ENCODE results near the gene TOP3A.

TOP3A gene

DNA sequence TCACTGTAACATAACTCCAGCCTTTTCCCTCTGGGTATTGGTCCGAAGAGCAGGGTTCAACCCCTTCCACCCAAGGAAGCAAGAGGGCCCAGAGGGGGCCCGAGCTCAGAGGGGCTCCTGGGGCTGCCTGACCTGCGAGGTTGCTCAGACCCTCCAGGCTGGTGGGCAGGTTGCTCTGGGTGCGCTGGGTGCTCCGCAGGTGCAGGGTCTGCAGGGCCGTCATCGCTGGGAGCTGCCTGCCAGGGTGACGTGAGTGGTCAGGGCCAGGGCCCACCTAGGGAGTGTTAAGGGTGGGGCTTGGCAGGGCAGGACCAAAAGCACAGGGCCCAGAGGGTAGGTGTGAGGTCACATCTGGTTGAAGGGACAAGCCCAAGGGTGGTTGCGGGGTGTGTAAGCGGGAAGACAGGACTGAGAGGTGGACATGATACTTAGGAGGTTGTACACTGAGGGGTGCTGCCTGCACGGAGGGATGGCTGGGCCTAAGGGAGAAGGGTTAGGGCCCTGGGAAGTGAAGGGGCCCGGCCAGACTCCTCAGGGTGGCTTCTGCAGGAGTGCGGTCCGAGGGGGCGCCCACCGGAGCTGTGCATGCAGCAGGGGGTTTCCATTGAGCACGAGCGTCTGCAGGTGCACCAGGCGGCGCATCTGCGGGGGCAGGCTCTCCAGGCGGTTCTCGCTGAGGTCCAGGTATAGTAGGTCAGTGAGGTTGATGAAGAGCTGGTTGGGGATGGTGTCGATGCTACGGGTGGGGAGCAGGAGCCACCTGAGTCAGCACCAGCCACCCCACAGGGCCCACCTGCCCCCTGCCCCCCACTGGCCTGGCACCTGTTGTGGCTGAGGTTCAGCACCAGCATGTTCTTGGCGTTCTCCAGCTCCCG is 60.6 kb downstream of the TOP3A start:
- no peak for DNase-seq

DNA sequence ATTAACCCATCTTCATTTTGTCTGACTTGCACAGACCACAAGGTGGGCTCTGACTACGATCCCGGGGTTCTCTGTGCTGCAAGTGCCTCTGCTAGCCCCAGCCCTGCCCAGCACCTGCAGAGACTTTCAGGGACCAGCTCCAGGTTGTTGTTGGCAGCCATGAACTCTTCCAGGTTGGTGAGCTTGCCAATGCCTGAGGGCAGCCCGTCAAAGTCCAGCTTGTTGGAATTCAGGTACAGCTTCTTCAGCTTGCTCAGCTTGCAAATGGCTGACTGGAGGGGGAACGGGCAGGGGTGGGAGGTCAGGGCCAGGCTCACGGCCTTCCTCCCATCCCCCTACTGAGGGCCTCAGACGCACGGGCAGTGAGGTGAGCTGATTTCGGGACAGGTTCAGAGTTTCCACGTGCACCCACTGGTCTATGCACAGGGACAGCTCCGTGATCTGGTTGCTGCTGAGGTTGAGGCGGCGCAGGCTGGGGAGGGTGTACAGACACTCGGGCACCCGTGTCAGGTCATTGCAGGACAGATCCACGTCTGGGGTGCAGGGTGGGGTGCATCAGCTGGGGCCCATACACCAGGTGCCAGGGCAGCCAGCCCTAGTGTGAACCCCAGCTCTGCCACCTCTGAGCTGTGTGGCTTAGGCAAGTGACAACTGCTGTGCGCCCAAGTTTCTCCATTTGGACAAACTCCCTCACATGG is 61.5 kb downstream of the TOP3A start:
- no peak for DNase-seq

DNA sequence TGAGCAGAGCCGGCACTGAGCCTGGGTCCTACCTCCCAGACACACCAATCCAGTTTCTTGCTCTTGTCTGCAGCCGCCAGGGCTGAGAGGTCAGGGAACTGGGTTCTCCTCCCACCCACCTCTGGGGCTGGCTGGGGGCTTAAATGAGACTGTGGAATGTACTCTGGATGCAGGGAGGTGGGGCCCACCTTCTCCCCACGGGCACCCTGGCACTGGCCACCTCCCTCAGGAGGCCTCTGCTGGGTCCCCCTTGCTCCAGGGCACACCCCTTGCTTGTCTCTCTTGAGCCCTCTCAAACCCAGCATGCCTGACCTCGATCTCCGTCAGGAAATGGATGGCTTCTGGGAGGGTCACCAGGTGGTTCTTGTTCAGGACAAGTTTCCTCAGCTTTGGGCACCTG is 62.6 kb downstream of the TOP3A start:
- DNase-seq = no peak

DNA sequence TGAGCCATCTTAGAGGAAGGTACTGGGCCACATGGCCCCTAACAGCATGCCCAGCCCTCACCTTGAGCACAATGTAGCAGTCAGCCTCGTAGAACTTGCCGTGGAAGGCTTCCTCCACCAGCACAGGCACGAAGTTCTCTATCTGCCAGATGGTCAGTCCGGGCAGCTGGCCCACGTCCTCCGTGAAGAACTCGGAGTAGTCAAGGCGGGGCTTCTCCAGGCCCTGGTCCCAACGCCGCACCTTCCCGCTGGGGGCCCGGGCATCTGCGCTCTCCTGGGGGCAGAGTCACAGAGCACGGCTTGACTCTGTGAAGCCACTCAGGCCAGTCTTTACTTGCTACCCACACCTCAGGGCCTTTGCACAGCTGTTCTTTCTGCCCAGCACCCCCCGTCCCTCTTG is 63.6 kb downstream of the TOP3A start:
- DNase-seq = no peak

DNA sequence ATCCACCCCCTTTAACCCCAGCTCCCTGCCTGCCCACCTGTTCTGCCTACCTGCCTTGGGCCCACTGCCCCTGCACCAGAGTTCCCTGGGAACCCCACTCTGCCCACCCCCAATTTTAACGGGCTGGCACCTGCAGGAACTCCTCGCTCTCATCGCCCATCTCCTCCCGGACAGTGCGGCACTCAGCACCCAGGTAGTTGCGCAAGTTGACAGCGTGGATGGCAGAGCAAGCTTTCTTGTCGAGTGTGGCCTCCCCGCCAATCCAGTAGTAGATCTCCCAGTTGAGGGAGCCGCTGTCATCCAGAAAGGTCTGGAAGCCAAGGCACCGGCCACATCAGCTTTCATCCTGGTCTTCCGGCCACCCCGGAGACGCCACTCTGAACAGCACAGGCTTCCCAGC is 64.1 kb downstream of the TOP3A start:
- no peak for DNase-seq

DNA sequence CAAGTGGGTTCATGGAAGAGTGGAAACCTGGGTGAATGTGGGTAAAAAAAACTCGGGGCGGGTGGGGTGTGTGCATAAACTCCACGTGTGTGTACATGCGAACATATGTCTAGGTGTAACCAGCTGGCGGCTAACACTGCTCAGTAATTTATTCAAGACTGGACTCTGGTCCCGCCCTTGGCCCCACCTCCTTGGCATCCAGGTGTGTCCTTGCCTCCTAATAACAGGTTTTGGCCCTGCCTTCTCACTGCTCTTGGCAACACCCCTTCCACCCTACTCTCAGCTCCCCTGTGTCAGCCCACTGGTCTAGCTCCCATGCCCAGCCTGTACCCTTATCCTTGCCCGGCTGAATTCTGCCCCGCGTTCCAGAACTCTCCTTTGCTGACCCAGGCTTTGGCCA is 64.5 kb downstream of the TOP3A start:
- no peak for DNase-seq

DNA sequence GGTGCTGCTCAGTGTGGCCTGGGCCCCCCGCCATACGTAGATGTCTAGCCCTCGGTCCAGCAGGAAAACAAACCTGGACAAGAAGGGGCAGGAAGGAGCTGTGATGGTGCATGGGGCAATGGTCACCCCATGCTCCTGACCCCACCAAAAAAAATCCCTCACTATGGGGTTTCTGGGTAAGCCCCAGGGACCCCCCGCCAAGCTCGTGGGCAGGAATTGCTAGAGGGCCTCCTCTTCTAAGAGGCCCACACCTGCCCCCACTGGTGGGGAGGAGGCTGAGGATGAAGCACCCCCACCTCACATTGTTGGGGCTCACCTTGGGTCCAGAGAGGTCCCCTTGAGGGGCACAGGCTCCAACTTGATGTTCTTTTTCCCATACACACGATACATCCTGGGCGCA is 66.0 kb downstream of the TOP3A start:
- no peak for DNase-seq

DNA sequence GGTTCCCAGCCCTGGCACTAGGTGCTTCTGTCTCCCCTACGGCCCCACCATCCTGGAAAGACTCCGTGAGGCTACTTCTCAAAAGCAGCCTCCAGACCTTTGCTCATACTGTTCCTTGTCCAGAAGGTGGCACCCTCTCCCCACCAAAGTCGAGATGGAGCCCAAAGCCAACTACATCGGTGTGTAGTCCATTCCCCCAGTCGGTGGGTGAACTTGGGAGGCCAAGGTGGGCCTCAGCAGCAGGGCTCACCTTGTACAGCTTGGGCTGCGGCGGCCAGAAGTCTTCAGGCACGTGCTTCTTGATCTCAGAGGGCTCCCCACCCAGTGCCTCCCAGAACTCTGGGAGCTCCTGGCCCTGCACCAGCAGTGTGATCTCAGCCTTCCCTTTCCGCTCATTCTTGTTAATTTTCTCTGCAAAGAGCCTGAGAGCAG is 66.5 kb downstream of the TOP3A start:
- peak; percentile 68 for DNase-seq

DNA sequence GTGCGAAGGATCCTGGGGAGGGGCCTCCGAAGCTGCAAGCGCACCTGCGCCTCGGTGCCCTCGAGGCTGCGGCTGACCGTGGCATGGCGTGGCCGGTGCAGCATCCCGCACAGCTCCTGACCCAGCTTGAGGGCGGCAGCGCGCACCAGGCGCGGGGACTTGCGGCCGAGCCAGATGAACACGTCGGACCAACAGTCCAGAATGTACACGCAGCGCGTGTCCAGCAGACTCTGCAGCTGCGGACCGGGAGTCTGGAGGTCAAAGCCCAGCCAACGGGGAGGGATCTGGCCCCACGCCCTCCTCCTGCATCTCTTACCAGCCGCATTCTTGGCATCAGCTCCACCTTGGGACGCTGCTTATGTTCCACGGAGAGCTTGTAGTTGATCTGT is 67.2 kb downstream of the TOP3A start:
- no peak for DNase-seq

DNA sequence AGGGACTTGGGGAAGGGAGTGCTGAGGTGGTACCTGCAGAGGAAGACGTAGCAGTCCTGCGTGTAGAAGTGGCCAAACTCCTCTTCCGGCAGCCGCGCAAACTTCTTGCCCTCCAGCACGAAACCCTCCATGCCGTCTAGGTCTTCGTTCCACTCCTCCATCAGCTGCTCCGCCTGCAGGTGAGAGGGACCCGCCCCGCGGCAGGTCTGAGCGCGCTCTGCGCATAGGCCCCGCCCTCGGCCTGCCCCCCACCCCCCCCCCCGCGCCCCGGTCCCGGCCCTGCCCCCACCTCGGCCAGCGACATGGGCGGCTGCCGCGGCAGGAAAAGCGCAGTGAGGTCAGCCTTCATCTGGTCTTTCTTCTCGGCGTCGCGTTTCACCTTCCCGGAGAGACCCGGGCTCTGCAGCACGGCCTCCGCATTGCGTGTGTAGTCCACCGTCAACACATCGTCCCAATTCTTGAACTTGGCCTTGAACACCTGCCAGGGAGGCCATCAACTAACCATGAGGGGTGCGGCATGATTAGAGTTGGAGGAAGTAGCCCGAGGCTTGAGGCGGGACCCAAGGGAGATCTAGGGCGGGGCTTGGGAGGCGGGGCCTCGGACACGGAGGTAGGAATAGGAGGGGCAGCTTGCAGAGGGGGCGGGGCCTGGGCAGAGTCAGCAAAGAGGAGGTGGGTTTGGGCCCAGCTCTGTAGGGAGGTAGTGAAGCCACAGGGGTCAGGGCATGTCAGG is 67.7 kb downstream of the TOP3A start:
- no peak for DNase-seq

DNA sequence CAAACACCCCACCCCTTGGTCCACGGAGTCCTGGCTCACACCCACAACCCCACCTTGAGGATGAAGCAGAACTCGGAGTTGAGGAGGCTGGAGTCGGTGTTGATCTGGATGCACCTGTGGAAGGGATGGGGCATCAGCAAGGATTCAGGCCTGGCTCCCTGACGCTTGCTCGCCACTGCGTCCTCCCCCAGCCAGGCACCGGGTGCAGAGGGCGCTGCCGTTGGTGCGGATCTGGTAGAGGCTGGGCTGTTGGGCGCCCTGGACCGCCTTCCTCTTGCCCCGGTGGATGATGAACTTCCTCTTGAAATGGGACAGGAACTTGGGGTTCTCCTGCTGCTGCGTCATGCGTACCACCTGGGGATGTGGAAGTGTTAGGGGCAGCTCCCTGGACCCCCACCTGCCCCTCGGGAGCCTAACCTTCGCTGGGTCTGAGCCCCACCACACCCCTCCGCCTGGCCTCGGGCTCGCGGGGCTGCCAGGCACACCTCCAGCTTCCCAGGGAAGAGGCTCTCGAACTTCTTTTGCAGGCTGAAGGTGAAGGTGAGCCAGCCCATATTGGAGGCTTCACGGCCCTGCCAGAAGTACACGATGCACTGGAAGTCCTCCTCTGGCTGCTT is 68.6 kb downstream of the TOP3A start:
- no peak for DNase-seq

DNA sequence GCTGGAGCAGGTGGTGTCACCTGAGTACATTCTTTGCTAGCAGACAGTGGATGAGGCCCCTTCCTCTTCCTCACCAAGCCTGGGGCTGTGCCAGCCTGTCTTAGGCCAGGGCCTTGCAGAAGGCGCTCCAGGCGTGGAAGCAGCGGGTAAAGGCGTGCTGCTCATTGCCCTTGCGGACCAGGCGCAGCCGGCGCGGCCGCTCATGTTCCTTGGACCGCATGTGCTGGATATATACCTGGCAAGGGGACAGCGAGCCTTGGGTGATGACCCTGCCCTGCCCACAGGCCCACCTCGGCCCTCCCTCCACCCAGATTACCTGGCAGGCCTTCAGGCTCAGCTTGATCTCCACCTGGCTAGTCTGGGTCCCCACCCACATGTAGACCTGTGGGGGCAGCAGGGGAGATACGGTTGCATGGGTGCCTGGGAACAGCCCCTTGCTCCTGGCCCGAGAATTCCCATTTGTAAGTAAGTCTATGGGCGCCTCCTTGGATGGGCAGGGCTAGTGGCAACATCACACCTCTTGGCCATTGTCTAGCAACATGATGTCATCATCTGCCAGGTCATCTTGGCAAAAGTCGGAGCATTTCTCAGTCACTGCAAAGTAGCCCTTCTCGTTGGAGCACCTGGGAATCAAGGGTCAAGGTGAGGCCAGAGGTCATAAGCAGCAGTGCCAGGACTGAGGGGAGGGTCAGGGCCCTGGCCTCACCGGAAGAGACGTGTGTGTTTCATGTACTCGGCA is 69.6 kb downstream of the TOP3A start:
- DNase-seq = no peak

DNA sequence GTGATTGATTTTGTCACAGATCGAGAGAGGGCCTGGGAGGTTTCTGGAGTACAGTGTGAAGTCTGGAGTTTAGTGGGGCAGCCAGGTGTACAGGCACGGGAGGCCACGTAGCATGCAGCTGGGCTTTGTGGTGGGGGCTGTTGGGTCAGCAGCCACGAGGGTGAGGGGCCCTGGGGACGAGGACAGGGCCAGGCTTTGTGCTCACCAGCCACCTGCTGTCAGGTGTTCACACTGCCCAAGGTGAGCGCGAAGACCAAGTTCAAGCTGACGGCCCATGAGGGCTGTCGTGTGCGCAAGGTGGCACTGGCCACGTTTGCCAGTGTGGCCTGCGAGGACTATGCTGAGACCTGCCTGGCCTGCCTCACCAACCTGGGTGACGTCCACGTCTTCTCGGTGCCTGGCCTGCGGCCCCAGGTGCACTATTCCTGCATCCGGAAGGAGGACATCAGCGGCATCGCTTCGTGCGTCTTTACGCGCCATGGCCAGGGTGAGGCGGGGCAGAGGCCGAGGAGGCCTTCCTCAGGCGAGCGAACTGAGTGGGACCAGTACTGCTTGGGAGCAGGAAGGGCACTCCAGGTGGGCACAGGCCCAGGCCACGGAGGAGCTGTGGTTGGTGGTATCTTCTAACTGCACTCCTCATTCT is 73.4 kb downstream of the TOP3A start:
- no peak for DNase-seq

DNA sequence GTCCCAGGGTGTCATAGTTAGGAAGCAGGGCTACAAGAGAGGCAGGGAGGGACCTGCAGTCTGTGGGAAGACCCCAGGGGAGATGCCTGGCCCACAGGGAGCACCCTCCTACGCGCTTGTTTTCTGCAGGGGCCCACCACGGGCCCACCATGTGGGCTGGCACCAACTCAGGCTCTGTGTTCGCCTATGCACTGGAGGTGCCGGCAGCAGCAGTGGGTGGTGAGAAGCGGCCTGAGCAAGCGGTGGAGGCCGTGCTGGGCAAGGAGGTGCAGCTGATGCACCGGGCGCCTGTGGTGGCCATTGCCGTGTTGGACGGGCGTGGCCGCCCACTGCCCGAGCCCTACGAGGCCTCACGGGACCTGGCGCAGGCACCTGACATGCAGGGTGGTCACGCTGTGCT is 74.3 kb downstream of the TOP3A start:
- no peak for DNase-seq

DNA sequence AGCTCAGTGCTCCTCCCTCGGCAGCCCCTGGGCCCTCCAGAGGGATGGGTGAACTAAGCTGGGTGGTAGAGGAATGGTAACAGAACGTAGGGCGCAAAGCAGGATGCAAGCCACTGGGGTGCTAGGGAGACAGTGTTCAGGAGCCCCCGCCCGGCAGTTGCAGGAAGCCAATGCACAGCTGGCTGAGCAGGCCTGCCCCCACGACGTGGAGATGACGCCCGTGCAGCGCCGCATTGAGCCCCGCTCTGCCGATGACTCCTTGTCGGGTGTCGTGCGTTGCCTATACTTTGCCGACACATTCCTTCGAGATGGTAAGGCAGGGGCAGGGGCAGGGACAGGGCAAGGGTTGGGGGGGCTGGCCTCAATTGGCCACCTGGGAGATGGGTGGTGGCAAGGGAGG is 76.5 kb downstream of the TOP3A start:
- no peak for DNase-seq

DNA sequence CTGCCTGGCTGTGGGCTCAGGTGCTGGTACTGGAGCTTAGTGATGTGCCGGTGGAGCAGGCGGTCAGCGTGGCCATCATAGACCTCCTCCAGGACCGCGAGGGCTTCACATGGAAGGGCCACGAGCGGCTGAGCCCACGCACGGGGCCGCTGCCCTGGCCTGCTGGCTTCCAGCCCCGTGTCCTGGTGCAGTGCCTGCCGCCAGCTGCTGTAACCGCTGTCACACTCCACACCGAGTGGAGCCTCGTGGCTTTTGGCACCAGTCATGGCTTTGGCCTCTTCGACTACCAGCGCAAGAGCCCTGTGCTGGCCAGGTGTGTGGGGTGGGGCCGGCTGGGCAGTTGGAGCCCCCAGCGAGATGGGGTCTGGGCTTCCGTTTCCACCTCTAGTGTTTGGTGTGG is 77.3 kb downstream of the TOP3A start:
- no peak for DNase-seq

DNA sequence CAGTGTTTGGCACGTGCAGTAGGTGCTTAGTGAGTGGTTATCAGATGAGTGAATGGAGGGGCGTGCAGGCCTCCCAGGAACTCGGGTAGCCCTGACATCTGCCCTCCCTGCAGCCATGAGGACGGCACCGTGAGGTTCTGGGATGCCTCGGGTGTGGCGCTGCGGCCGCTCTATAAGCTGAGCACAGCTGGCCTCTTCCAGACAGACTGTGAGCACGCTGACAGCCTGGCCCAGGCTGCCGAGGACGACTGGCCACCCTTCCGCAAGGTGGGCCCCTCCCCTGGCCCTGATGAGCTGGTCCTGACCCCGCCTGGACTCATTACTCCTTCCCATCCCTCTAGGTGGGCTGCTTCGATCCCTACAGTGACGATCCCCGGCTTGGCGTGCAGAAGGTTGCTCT is 78.3 kb downstream of the TOP3A start:
- no peak for DNase-seq

DNA sequence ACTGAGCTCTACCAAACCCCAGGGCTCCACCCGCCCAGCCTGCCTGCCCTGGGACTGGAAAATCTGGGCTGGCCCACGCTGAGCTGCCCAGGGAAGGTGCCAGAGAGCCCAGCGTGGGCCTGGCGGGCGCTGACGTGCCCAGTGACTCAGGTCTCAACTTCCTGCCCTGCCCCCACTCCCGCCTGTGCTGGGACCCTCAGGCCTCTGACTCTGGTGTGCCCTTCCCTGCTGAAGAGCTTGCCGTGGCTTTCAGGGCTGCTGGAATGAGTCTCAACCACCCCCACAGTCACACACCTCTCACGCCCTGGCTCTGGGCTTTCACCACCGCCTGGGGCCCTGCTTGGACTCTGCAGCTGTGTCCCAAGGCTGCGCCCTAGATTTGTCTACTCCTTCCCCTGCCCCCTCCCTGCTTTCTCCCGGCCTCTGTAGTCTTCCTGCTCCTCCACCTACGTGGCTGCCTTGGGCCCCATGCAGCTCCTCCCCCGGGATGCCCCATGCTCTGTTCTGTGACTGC is 79.0 kb downstream of the TOP3A start:
- no peak for DNase-seq

DNA sequence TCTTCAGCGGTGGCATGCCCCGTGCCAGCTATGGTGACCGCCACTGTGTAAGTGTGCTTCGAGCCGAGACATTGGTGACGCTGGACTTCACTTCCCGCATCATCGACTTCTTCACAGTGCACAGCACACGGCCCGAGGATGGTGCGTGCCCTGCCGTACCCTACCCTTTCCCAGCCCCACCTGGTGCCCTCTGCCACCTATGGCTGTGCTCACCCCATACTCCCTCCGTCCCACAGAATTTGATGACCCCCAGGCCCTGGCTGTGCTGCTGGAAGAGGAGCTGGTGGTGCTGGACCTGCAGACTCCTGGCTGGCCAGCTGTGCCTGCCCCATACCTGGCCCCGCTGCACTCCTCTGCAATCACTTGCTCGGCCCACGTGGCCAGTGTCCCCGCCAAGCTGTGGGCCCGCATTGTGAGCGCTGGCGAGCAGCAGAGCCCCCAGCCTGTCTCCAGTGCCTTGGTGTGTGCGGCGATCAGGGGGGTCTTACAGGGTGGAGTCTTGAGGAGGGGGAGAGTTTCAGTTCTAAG is 79.9 kb downstream of the TOP3A start:
- no peak for DNase-seq

DNA sequence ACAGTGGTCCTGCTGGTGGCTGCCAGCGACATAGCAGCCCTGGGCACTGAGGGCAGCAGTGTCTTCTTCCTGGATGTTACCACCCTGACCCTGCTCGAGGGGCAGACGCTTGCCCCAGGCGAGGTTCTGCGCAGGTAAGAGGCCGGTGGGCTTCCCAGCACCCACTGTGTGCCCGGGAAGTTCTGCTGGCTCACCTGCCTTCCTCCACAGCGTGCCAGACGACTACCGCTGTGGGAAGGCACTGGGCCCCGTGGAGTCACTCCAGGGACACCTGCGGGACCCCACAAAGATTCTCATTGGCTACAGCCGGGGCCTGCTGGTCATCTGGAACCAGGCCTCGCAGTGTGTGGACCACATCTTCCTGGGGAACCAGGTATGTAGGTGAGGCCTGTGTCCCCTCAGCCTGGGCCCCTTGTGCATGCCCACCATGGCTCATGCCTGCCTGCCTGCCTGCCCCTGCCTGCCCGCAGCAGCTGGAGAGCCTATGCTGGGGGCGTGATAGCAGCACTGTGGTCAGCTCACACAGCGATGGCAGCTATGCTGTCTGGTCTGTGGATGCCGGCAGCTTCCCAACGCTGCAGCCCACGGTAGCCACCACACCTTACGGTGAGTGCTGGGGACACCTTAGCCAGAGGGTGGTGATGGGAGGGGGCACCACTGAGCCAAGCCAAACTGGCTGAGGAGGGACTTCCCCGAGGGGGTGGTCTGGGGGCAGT is 80.8 kb downstream of the TOP3A start:
- no peak for DNase-seq

DNA sequence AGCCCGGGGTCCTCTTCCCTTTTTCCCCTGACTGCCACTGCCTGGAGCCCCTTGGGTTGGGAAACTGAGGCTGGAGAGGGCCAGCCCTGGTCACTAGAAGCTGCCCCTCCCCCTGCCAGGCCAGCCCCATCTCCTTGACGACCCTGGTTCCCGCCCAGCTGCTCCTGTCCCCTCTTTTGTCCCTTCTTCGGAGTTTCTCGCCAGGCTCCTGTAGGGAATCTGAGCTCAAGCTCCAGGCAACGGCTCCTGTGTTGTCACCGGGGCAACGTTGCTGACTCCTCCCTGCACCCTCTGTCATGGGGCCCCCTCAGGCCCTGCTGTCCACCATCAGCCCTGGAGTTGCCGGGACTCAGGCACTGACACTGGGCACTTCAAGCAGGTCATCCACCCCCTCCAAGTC is 83.6 kb downstream of the TOP3A start:
- DNase-seq = no peak

Data from activated CD8-positive, alpha-beta memory T cell treated with anti-CD3 and anti-CD28 coated beads, Interleukin-2, amount 50 U/mL, for 4 hours (primary cell).